GM10847 (cell line): ENCODE results near the gene KSR2.

Experiments used
- POLR2A ChIP-seq: IDR thresholded peaks from 2 replicates; pipeline ENCODE4 v1.6.1; 2011; ENCODE audit not compliant: insufficient read length; ENCODE audit errors: extremely low read depth

KSR2 gene

DNA sequence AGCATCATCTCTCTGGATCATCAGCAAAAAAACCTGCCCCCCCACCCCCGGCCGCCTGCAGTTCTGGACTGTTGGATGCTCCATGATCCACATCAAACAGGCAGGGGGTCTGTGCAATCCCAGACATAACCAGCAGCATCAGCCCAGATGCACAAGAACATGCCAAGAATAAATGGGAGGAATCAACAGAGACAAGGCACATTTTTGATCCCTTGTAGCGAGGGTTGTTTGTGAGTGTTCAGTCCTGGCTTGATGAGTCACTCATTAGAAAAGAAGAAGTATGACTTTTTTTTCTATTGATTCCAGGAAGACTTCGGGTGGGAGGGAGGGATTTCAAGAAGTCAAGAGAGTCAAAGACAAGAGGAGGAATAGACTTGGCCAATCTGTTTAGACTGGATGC, 244.2 kb downstream of the KSR2 start:
- TF ChIP-seq POLR2A = no peak

DNA sequence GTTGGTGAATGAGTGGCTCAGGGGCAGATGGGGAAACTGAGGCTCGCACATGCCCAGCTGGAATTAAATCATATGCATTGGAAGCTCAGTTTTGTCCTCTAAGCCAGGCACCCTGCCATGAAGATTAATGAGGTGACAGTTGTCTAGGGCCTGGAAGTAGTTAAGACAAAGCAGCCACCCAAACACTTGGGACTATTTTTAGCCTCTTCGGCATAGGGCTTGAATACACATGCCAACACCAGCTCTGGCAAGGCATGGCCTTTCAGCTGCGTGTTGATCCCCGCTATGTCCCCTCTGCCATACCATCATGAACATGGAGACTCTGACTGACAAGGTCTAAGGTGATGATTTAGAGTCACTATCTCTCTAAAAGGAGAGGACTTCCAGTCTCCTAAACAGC, 250.2 kb downstream of the KSR2 start:
- TF ChIP-seq POLR2A = no peak

DNA sequence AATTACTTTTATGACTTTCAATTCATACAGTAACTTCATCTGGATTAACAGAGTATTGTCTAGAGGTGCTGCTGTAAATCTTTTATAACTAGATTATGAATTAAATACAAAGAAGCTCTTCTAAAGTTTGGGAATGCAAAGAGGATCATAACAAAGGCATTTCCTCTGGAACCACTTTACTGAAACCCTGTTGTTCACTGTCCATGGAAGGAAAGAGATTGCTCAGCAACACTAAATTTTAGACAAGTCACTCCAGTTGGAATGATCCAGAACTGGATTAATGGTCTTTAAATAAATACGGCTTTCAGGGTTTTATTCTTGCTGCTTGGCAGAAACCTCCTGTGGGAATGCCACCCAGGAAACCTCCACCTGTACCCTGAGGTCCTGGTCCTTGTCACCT, 250.6 kb downstream of the KSR2 start:
- no peak for TF ChIP-seq POLR2A

DNA sequence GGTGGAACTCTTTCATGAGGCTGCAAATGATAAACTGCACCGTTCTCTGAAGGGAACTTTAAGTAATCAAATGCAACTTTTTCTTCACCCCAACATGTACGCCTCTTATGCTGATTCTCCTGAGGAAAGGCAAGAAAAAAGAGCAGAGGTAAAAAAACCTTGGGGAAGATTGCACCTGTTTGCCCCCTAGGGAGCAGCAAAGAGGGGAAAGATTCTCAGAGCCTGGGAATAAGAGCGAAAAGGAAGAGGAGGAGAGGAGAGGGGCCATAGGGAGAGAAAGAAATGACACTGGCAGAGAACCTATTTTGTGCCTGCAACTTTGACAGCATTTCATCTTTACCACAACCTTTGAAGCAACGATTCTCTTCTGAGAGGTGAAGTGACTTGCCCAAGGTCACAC, 254.6 kb downstream of the KSR2 start:
- no peak for TF ChIP-seq POLR2A

DNA sequence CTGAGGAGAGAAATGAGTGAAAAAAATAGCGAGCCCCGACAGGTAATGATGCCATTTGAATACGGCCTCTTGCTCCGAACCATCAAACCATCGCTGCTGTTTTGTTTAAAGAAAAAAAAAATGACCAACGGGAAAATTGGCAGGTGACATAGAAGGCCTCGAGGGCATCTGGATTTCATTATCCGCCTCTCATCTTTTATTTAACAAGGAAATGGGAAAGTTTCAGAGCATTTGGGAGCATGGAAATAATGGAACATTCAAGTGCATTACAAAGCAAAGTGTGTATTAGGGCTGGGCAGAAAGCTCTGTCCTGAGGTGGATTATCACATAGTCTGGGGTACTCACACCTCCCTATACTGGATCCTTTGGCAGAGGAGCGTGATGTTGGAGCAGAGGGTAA, 258.7 kb downstream of the KSR2 start:
- TF ChIP-seq POLR2A = no peak

DNA sequence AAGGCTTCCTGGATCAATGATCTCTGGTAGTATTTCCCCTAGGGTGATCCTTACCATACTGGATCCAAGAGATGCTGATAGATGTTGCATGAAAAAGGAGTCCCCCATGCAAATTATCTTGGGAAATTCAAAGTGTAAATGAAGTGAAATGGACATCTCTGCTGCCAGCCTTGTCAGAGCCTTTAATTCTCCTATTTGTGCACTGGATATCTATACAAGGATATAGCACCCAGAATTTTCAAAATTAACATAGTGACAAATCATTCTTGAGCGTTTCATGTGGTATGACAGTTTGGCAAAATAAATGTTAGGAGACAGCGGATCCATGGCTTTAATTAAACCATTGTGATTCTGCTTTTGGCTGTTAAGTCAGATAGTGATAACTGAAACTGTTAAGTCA, 260.9 kb downstream of the KSR2 start:
- TF ChIP-seq POLR2A = no peak

DNA sequence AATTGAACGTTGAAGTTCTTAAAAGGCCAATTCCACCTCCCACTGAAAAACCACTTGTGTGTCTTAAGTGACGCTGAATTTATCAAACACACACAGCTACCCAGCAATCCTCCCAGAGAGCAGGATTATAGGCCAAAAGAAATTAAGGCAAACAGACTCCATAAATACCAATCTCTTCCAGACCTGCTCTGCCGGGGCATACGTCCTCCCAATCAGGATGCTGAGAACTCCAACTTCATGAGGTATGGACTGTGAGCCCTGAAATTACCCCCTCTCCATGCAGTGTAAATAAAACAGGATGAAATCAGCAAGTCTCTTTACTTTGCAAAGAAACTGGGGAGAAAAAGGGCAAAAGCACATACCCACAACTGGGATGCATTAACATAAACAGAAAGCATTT, 265.2 kb downstream of the KSR2 start:
- TF ChIP-seq POLR2A = no peak

DNA sequence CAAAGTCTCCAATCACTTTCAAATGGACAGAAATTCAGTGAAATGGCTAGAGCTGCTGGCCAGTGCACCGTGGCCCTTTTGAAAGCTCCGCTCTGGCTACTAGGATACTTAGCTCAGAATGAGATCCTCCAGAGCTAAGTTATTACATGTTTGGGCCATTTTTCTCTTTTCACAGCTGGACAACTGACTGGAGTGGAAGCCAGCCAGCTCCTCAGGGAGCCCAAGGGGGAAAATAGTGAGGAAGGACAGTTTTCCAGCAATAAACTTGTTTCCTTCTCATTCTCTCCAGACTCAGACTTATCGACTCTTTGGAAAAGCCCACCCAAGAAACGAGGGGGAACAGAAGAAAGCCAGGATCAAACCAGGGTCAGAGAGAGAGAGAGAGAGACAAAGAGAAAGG, 266.0 kb downstream of the KSR2 start:
- no peak for TF ChIP-seq POLR2A

DNA sequence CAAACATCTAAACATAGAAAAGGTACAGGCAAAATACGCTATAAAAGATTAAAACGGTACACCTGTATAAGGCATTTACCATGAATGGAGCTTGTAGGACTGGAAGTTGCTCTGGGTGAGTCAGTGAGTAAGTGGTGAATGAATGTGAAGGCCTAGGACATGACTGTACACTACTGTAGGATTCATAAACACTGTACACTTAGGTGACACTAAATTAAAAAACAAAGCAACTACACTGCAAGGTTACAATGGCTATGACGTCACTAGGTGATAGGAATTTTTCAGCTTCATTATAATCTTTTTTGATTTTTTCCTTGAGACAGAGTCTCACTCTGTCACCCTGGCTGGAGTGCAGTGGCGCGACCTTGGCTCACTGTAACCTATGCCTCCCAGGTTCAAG, 269.2 kb downstream of the KSR2 start:
- TF ChIP-seq POLR2A = no peak

DNA sequence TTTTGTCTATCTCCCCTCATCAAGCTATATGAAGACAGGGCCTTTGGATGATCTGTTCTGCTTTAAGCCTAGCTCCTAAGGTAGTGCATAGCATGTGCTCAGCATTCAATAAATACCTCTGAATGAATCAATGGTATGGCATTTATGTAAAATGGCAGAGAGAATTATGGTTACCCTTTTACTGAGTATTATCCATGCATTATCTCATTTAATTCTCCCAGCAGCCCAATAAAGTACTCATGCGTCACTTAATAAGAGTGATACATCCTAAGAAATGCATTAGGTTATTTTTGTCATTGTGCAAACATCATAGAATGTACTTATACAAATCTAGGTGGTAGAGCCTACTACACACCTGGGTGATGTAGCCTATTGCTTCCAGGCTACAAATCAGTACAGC, 269.7 kb downstream of the KSR2 start:
- no peak for TF ChIP-seq POLR2A

DNA sequence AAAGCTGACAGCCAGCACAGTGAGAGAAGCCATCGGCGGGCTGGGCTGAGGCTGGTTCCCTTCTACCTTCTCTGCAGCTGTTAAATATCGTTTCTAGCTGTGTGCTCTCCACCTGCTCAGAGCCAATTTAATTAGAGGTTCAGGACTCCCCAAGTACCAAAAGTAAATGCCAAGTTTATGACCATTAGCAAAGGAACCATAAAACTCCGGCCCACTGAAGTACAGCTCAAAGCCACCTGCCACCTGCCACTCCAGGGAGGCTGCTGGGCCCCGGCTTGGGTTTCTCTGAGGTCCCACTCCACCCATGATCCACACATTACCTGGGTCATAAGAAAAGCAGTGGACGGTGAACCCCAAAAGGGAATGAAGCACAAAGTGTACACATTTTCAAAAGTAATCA, 272.8 kb downstream of the KSR2 start:
- no peak for TF ChIP-seq POLR2A

DNA sequence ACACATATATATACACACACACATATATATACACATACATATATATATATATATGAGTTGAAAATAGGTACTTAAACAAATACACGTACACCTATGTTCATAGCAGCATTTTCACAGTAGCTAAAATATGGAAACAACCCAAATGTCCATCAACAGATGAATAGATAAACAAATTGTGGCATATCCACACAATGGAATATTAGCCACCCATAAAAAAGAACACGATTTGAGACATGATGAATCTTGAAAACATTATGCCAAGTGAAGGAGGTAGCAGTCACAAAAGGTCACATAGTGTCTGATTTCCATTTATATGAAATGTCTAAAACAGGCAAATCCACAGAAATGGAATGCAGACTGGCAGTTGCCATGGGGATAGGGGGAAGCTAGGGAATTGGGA, 276.3 kb downstream of the KSR2 start:
- no peak for TF ChIP-seq POLR2A

DNA sequence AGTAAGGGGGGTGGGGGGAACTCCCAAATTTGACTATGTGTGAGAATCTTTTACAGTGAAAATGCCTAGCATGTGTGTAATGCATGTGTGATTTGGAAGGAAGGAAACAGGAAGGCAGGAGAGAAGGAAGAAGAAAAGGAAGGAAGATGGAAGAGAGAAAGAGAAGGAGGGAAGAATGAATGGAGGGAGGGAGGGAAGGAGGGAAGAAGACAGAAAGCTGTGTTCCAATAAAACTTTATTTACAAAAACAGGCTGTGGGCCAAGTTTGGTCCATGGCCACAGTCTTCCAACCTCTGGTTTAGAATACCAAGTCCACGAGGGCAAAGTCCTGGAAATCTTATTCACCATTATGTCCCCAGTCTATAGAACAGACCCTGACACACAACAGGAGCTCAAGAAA, 278.9 kb downstream of the KSR2 start:
- TF ChIP-seq POLR2A = no peak

DNA sequence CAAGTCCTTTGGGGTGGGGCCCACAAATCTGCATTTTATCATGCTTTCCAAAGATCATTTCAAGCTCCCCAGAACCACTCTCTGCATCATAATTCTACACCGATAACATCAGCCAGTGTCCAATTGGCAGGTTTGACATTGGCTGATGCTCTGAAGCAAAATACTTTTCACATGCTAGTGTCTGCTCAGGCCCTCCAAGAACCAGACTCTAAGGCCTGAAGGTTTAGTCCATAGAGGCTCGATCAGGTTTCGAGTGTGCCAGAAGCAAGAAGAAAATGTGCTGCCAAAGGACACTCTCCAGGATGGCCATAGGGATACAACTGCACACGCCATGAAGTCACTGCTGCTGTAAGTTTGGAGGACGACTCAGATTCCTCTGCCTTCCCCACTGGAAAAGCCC, 280.3 kb downstream of the KSR2 start:
- TF ChIP-seq POLR2A = no peak

DNA sequence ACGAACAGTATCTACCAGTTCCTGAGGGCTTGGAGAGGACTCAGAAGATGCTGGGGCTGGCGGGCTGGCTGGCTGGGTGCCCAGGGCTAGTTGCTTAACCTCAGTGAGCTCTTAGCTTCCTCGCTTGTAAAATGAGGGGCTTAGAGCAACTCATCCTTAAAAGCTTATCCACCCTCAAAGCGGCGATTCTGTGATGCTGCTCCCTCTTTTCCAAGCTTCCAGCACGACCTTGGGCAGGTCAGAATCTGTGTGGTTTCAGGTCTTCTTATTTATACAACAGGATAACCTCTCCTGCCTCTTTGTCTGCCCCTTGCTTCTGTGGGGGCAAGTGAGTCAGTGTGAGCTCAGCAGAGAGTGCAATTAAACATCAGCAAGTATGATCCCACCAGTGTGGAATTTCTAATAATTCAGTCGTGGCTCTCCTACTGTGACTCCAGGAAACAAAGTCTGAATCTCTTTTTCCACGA, 281.8 kb downstream of the KSR2 start:
- no peak for TF ChIP-seq POLR2A

DNA sequence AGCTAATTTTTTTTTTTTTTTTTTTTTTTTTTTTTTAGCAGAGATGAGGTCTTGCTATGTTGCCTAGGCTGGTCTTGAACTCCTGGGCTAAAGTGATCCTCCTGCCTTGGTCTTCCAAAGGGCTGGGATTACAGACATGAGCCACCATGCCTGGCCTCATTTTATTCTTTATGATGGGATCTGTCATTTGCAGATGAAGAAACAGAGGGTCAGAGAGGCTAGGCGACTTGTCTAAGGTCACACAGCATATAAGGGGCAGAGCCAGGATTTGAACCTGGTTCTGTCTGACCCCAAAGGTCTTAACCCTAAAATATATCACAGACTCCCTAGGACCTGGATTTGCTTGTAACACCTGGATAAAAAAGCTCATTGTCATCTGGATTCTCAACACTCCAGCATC, 282.6 kb downstream of the KSR2 start:
- TF ChIP-seq POLR2A = no peak

DNA sequence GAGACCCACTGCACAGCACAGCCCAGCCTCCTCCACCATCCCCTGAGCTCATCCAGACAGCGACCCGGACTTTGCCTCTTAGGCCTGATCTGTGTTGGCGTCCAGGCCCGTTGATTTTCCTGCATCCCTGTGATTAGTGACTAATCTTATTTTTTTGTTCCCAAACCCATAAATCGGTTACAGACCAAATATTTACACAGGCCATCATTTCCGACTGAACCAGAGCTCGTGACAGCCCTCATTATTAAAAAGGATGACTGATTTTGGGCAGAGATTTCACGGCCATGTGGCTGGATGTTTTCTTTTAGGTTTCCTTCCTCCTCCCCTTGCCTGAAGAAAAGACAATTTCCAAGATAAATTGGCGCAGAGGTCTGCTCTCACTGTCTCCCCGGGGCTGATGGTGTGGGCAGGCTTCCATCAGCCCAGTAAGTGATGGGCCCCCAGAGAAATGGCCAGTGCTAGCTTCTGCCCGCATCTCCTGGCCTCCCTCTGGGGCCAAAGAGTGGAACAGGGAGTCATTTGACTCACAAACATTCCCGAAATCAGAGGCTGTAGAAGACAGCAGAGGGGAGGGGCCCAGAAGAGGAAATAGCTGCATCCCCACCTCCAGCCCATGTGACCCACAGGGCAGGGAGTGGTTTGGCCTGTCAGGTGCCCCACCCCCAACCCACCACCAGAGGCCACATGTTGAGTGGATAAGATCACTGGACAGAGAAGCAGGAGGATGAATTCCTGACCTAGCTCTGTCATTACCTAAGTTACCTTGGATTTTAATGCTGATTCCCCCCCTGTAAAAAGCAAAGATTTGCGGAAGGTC, 283.5 kb downstream of the KSR2 start:
- no peak for TF ChIP-seq POLR2A

DNA sequence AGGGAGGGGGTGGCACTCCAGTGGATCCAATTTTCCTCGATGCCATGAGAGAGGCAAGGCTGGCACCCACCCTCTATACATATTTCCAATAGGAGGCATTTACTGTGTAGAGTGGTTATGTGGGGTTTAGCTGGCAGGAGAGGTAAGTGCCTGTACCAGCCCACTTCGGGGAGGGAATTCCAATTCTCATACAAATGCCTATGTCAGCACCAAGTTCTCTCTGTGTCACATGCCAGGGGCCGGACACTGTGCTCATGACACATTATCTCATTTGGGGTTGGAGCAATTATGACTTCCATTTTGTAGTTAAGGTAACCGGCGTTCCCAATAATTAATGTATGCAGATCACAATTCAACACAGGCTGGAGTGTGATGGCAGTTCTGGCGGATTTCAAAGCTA, 284.3 kb downstream of the KSR2 start:
- TF ChIP-seq POLR2A = no peak

DNA sequence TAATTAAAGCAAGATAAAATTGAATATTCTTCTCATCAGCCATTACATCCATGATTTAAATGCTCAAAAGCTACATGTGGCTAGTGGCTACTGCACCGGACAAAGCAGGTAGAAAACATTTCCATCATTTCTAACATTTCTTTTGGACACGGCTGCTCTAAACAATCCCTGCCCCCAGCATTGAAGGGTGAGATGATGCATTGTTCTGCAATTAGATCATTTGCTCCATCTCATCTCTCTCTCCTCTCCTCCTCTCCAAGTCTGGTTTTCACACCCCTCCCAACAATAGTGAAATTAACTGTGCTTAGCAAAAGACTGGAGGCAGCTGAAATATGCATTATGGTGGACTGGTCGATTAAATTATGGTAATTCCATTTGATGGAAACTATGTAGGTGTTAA, 288.5 kb downstream of the KSR2 start:
- no peak for TF ChIP-seq POLR2A
